Osteoblast (primary cell): ENCODE data around the gene TRPM5. TPM values are rescaled to one million over a fixed set of nuclear protein-coding genes. Genes with fewer than 3 reads are reported as not detected.

Source experiments
- DNase-seq: peaks from one replicate; pipeline ENCODE4 v3.0.0; 2011; ENCODE audit warnings: low spot score, mixed read lengths; ENCODE audit not compliant: insufficient read length; ENCODE audit errors: missing footprints
- H2AFZ ChIP-seq: 2 replicates; pipeline ENCODE4 v1.6.0; 2011; ENCODE audit warnings: mild to moderate bottlenecking, low read length
- H3K27ac ChIP-seq: 2 replicates; pipeline ENCODE4 v1.5.1; 2011; ENCODE audit warnings: mild to moderate bottlenecking, low read depth, low read length, moderate library complexity
- H3K27me3 ChIP-seq: 2 replicates; pipeline ENCODE4 v1.6.0; 2012; ENCODE audit warnings: mild to moderate bottlenecking, control low read depth, inconsistent platforms, low read length, moderate library complexity; ENCODE audit not compliant: insufficient read depth
- H3K36me3 ChIP-seq: 2 replicates; pipeline ENCODE4 v1.5.1; 2011; ENCODE audit warnings: mild to moderate bottlenecking, low read length, control low read depth, moderate library complexity; ENCODE audit not compliant: insufficient read depth
- H3K4me1 ChIP-seq: 2 replicates; pipeline ENCODE4 v1.5.1; 2011; ENCODE audit warnings: mild to moderate bottlenecking, low read length, control low read depth, moderate library complexity; ENCODE audit not compliant: insufficient read depth
- H3K4me2 ChIP-seq: 2 replicates; pipeline ENCODE4 v1.6.0; 2011; ENCODE audit warnings: mild to moderate bottlenecking, low read length; ENCODE audit not compliant: insufficient read depth
- H3K4me3 ChIP-seq: fragments of 200-600 bp; sonication (generic); 3 replicates; pipeline ENCODE4 v1.5.1; 2012; ENCODE audit warnings: mild to moderate bottlenecking, low read length, inconsistent platforms; ENCODE audit not compliant: insufficient read depth
- H3K79me2 ChIP-seq: 2 replicates; pipeline ENCODE4 v1.6.0; 2012; ENCODE audit warnings: mild to moderate bottlenecking, low read length, control low read depth, inconsistent platforms; ENCODE audit not compliant: insufficient read depth
- H3K9me3 ChIP-seq: 2 replicates; pipeline ENCODE4 v1.5.1; 2011; ENCODE audit warnings: low read depth, low read length, control low read depth
- H4K20me1 ChIP-seq: 2 replicates; pipeline ENCODE4 v1.6.0; 2012; ENCODE audit warnings: mild to moderate bottlenecking, low read length, control low read depth; ENCODE audit not compliant: insufficient read depth
- CTCF ChIP-seq: IDR thresholded peaks from 2 replicates; pipeline ENCODE4 v1.5.1; 2011; ENCODE audit warnings: mild to moderate bottlenecking, low read depth, low read length, moderate library complexity; ENCODE audit errors: extremely low read depth
- total RNA-seq: library from RNA; depleted of rRNA; stranded (reverse); fragments of >200 nt; gene quantifications from 2 replicates; pipeline ENCODE4 v1.2.3, GENCODE V29; 2012

Gene TRPM5
- total RNA-seq = under 0.01 TPM in 1 of 2 replicates, not detected in the other

- Histone ChIP-seq H2AFZ (no peak within 1 kb of the TSS), H3K9me3 (no peaks in the 10 kb centered on the region), H4K20me1 (no peaks in the 10 kb centered on the region), H3K27ac (no peak within 1 kb of the TSS), H3K4me3 (no peak within 1 kb of the TSS), H3K4me2 (no peak within 1 kb of the TSS), H3K27me3 (peaks cover 25% of the 10 kb centered on the region), H3K4me1 (no peaks in the 10 kb centered on the region), H3K79me2 (no peaks in the 10 kb centered on the region), H3K36me3 (no peaks in the 10 kb centered on the region)
- DNase-seq = no peak
- no peak for TF ChIP-seq CTCF
These were observed at the start of gene TRPM5 for GRCh38 chr11:2443881-2444820. Gene TRPM5 (minus strand): TSS chr11:2444514. CDS start chr11:2423036, 21,478 bp downstream.

- Histone ChIP-seq H3K27ac (no peak overlapping the region), H3K79me2 (no peaks in the 10 kb centered on the region), H3K9me3 (peaks cover 2% of the 10 kb centered on the region), H2AFZ (no peak overlapping the region), H3K27me3 (no peaks in the 10 kb centered on the region), H3K4me3 (no peak overlapping the region), H3K36me3 (no peaks in the 10 kb centered on the region), H4K20me1 (no peaks in the 10 kb centered on the region), H3K4me1 (no peaks in the 10 kb centered on the region), H3K4me2 (no peak overlapping the region)
- DNase-seq = no peak
- no peak for TF ChIP-seq CTCF
These were observed 44.8 kb upstream of the TRPM5 start for GRCh38 chr11:2489083-2489482.

- Histone ChIP-seq H3K79me2 (no peaks in the 10 kb centered on the region), H3K27ac (no peak overlapping the region), H3K9me3 (peaks cover 2% of the 10 kb centered on the region), H3K36me3 (no peaks in the 10 kb centered on the region), H3K27me3 (peaks cover 1% of the 10 kb centered on the region), H4K20me1 (no peaks in the 10 kb centered on the region), H3K4me1 (no peaks in the 10 kb centered on the region), H2AFZ (no peak overlapping the region), H3K4me2 (no peak overlapping the region), H3K4me3 (no peak overlapping the region)
- no peak for TF ChIP-seq CTCF
- DNase-seq = no peak
These were observed 43.7 kb upstream of the TRPM5 start for GRCh38 chr11:2488004-2488403.

- Histone ChIP-seq H3K36me3 (no peaks in the 10 kb centered on the region), H4K20me1 (no peaks in the 10 kb centered on the region), H3K4me2 (no peak overlapping the region), H3K4me3 (no peak overlapping the region), H3K27ac (no peak overlapping the region), H3K27me3 (peaks cover 7% of the 10 kb centered on the region), H2AFZ (no peak overlapping the region), H3K4me1 (no peaks in the 10 kb centered on the region), H3K79me2 (no peaks in the 10 kb centered on the region), H3K9me3 (peaks cover 2% of the 10 kb centered on the region)
- no peak for DNase-seq
- no peak for TF ChIP-seq CTCF
These were observed 40.3 kb upstream of the TRPM5 start for GRCh38 chr11:2484576-2485125.
